ENCODE data around the gene PRB2.

- TF ChIP-seq CTCF (IDR thresholded peaks at IDR 0.05; ENCODE audit: poor library complexity, severe bottlenecking) (no peak), EZH2 (IDR thresholded peaks at IDR 0.05; ENCODE audit: borderline replicate concordance, insufficient read depth, low read length, poor library complexity, severe bottlenecking) (no peak), POLR2AphosphoS5 (IDR thresholded peaks at IDR 0.05) (no peak), TAF1 (IDR thresholded peaks at IDR 0.05; ENCODE audit: low read depth) (no peak)
Observed at GRCh38 chr12:11431486-11431885, 36.1 kb upstream of the PRB2 start.
